Activated CD4-positive, alpha-beta T cell treated with anti-CD3 and anti-CD28 coated beads, Interleukin-10, Interleukin-2, amounts not matched to agents 100 ng/mL and 50 ng/mL, durations not matched to agents 16 hours and 8 hours (primary cell): ENCODE data around the gene ABHD16A.
"Not testable (repeated sequence)": the region's sequence is repeated elsewhere in the genome, so short reads cannot be mapped to it uniquely, and the experiment has no call there.

Experiments used
- DNase-seq: peaks from one replicate; pipeline ENCODE4 v3.0.0-alpha.2; 2020

ABHD16A gene

DNA sequence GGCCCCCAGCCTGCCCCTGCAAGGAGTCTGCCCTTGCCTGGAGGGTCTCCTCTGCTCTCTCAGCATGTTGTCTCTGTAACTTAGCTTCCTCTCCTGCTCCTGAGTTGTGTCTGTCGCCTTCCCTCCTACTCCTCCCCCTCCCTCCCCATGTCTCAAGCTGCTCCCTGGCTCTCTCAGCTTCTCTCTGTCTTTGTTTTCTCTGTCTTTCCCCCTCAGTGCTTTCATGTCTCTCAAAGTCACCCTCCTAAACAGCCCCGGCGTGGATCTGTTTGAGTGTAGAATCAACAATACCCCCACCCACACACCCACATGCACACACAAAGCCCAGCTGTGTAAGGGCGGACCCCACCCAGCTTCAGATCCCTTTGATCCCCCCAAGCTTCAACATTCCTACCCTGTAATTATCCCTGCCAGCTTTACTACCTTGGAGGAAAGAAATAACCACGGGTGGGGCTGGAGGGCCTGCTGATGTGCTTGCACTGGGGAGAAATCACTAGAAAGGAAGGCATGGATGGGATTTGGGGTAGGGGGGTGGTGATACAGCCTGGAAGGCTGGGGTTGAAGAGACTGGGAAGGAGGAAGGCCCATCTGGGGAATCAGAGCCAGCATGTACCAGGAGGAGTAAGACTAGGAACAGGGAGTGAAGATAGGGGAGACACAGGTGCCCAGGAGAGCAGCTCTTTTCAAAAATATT lies 11.0 kb upstream of the ABHD16A start:
- no peak for DNase-seq

DNA sequence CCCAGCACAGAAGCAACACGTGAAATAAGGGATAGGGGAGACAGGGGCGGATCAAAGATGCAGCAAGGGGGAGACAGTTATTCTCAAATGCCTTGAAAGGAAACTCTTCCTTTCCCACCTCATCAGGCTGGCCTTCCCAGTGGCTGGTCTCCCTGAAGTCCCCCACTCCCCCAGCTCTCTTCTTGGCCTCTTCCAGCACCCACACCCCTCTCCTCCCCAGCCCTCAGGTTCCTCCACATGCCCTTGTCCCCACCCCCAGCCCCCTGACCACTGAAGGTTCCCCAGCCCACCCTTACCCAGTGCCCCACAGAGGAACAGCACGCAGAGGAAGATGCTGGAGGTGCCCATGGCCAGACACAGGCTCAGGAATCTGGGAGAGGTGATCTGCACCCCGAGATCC lies 10.3 kb upstream of the ABHD16A start:
- no peak for DNase-seq

DNA sequence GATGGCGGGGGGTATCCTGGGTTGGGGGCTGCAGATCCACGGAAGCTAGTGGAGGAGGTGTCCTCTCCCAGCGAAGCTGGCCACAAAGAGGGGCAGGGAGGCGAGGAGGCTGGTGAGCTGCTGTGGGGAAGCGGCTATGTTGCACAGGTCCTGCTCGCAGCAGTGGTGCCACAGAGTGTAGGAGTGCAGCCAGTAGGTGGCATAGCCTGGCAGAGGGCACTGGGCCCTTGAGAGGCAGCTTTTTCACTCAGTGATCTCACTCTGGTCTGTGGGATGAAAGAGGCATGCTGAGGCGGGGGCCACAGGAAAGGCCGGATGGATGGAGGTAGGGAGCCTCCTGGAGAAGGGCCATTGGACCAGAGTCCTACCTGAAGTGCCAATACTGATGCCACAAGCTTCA lies 9.2 kb upstream of the ABHD16A start:
- DNase-seq: peak; percentile 28

DNA sequence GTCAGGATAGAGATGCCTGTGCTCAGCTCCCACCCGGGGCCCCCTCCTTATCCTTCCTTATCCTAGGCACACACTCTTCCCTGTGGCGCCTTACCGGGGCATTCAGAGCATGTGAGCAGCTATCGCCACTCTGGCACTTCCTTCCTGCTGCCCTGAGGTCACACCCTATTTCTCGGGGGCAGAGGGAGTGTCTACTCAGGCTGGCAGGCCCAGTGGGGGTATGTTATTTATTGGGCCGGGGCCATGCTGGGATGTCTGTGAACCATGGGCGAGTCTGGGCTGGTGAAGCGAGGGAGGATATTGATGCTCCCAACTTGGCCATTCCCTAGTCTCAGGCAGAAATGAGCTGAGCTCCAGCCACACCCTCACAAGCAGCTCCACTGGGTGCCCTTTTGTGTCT lies 8.1 kb upstream of the ABHD16A start:
- no peak for DNase-seq

GRCh38 chr6:31710523-31711219 lies 7.5 kb upstream of the ABHD16A start:
- DNase-seq: no peak

DNA sequence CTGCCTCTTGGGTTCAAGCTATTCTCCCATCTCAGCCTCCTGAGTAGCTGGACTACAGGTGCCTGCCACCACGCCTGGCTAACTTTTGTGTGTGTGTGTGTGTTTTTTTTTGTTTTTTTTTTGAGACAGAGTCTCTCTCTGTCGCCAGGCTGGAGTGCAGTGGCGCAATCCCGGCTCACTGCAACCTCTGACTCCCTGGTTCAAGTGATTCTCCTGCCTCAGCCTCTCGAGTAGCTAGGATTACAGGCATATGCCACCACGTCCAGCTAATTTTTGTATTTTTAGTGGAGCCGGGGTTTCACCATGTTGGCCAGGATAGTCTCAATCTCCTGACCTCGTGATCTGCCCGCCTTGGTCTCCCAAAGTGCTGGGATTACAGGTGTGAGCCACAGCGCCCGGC lies 6.0 kb upstream of the ABHD16A start:
- not testable (repeated sequence) for DNase-seq

DNA sequence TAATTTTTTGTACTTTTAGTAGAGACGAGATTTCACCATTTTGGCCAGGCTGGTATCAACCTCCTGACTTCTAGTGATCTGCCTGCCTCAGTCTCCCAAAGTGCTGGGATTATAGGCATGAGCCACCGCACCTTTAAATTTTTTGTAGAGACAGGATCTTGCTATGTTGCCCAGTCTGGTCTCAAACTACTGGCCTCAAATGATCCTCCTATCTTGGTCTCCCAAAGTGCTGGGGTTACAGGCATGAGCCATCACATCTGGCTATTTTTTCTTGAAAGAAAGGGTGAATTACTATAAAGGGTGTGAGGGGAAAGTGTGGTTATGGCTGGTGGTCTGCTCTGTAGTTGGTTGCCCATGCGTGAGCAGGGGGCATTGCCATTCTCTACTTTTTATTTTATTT lies 5.1 kb upstream of the ABHD16A start:
- no peak for DNase-seq

DNA sequence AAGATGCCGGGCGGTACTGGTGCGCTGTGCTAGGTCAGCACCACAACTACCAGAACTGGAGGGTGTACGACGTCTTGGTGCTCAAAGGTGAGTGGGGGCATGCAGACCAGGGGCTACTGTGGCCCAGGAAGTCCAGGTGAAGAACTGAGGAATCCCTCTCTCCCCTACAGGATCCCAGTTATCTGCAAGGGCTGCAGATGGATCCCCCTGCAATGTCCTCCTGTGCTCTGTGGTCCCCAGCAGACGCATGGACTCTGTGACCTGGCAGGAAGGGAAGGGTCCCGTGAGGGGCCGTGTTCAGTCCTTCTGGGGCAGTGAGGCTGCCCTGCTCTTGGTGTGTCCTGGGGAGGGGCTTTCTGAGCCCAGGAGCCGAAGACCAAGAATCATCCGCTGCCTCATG lies 4.6 kb upstream of the ABHD16A start:
- DNase-seq: no peak

GRCh38 chr6:31706599-31706998 lies 3.5 kb upstream of the ABHD16A start, which contains the start of gene LY6G6F:
Gene LY6G6F, plus strand, starts transcription at chr6:31706866. Its CDS starts 41 bp downstream, at chr6:31706907.
- no peak for DNase-seq

DNA sequence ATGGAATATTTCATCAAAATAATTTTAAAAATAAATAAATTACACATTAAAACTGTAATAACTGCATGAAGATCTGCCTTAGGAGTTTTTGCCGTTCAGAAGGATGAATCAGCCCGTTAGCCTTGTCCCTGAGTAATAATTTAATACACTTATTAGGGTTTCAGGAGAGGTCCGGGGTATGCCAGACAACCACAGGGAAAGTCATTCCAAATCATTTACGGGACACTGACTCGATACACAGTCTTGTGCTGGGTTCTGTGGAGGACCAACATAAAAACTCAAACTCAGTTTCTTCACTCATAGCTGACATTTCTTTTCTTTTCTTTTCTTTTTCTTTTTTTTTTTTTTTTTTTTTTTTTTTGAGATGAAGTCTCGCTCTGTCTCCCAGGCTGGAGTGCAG lies 2.8 kb upstream of the ABHD16A start:
- no peak for DNase-seq

DNA sequence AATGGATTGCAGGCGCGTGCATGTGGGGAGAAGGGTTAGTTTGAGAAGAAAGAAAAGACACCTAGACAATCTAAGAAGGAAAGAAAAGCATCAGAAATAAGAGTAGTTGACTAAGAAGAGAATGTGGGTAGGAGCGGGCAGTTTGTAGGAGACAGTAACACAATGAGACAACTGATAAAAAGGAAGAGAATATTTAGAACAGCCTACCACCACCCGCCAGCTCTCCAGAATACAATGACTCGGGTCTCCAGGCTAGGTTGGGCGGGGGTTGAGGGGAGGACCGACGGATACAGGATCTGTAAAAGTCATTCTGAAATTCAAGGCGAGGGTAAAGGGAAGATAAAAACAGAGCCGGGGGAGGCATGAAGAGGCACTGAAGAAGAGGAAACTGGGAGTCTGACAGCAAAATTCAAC lies 712 bp downstream of the ABHD16A start:
- peak; percentile 45 for DNase-seq

DNA sequence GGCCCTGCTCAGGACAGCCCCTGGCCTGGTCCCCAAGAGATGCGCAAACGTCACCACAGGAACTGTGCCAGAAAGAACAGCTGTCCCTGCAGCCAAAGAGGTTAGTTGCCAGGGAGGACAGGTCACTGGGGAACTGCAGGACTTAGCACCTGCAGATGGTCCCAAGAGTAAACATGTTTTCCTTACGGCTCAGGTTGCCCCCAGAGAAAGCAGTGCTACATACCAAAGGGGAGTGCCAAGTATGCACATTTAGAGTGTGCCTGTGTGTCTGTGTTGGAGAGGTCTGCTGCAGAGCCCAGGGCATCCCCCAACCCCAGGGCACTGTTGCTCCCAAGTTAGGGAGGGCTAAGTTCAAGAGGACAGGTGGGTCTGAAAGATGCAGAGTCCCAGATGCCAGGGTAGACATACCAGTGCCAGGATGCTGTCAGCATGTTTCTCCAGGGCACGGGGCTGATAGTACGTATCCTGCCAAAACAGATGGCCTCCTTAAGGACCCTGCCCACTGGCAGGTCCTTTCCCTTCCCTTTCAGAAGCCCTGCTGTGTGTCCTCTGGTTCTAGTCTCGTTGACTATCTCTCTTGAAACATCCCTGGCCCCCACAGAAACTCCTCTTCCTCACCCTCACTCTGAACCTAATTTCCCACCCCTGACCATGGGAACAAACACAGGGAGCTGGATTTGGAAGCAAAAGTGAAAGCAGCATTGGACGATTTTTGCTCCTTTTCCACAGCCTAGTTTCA lies 1.3 kb downstream of the ABHD16A start:
- DNase-seq: no peak

- DNase-seq: no peak
These were observed 2.3 kb downstream of the ABHD16A start for GRCh38 chr6:31700740-31701401.

DNA sequence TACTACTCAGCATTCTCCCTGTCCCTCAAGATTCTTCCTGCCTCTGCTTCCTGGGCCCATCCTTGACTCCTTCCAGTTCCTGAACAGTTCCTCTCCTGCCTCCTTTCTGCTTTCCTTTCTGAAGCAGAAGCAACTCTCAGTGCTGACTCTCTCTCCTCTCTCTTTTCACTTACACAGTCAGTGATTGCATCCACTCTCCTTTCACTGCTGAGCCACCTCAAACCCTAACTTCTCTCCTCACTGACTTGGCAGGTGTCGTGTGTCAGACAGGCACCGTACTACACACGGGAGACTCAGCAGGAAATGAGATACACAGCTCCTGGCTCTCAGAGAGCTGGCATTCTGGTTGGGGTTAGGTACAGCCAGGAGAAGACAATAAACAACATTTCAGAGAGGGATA lies 5.6 kb downstream of the ABHD16A start:
- DNase-seq: peak; percentile 42

DNA sequence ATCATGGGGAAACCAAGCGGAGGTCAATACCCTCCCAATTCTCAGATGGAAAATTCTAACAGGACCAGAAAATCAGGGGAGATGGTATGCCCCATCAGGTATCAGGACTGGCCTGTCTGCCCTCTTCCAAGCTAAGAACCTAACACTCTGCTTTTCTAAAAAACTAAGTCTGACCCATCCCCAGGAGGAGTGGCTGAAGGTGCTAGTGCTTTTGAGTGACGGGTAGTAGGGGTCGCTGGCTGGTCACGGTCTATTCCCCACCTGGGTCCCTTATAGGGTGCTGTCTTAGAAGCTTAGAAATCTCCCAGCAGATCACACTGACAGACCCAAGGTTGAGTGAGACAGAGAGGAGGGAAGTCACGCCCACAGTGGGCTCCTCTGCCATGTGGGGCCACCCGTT lies 9.6 kb downstream of the ABHD16A start:
- DNase-seq: no peak

- DNase-seq: no peak
These were observed 10.2 kb downstream of the ABHD16A start for GRCh38 chr6:31692886-31693285.

GRCh38 chr6:31692353-31692752 lies 10.8 kb downstream of the ABHD16A start:
- no peak for DNase-seq

- no peak for DNase-seq
These were observed 11.5 kb downstream of the ABHD16A start for GRCh38 chr6:31691564-31692108.

- no peak for DNase-seq
These were observed 12.1 kb downstream of the ABHD16A start for GRCh38 chr6:31691078-31691463.

- no peak for DNase-seq
These were observed 12.7 kb downstream of the ABHD16A start for GRCh38 chr6:31690231-31691077.

GRCh38 chr6:31689249-31690110 lies 13.6 kb downstream of the ABHD16A start:
- DNase-seq: no peak
